T-helper 1 cell (primary cell): ENCODE measurements around the gene NKG7.
A peak's percentile ranks its signal among the peaks of the same experiment; 100 is the strongest.

ENCODE experiments used
- DNase-seq, 5 donors: peaks; one replicate each; pipeline ENCODE4 v3.0.0-alpha.2; 2012 to 2020

NKG7 gene

DNA sequence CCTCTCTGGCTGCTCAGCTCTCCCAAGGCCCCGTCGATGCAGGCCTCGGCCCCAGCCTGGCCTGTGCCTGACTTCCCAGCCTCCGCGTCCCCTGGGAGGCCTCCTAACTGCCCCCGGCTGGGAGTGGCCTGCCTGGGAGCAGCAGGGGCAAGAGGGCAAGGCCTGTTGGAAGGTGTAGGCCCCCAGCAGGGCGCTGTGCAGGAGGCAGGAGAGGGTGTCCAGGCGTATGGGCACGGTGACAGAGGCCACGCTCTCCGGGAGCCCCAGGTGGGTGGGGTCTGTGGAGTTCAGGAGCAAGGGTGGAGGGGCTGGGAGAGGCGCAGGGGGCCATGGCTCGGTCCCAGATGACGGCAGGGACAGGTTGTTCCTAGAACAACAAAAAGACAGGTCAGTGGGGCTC lies 16.7 kb upstream of the NKG7 start:
- DNase-seq, result no peak

- no peak for DNase-seq
Observed at GRCh38 chr19:51387924-51388389, 15.5 kb upstream of the NKG7 start, which contains the start of gene LIM2. Gene LIM2, minus strand, starts transcription at chr19:51387974. Its CDS starts 531 bp downstream, at chr19:51387443.

- DNase-seq, result no peak
Observed at GRCh38 chr19:51386882-51387520, 14.5 kb upstream of the NKG7 start.

- DNase-seq, result no peak
Observed at GRCh38 chr19:51382004-51382403, 9.6 kb upstream of the NKG7 start.

- DNase-seq, result no peak
Observed at GRCh38 chr19:51380379-51380778, 7.9 kb upstream of the NKG7 start.

GRCh38 chr19:51377422-51377821 lies 5.0 kb upstream of the NKG7 start:
- DNase-seq, result no peak

DNA sequence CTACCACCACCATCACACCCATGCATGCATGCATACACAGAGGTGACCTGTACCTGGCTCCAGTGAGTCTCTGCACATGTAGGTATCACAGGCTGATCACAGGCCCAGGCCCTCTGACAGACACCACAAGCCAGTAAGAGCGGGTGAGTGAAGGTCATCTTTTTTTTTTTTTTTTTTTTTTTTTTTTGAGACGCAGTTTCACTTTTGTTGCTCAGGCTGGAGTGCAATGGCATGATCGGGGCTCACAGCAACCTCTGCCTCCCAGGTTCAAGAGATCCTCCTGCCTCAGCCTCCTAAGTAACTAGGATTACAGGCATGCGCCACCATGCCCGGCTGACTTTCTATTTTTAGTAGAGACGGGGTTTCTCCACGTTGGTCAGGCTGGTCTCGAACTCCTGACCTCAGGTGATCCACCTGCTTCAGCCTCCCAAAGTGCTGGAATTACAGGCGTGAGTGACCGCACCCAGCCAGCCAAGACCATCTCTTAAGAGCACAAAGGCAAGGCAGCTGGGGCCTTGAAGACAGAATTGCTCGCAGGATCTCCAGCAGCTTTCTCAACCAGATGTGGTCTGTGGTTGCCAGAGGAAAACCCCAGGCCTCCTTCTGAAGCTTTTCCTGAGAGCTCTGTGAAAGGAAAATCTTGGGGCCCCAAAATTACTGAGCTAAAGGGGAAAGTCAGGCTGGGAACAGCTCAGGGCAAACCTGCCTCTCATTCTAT lies 3.2 kb upstream of the NKG7 start:
- DNase-seq, result peak in 1 of 5 donors; percentile 21

DNA sequence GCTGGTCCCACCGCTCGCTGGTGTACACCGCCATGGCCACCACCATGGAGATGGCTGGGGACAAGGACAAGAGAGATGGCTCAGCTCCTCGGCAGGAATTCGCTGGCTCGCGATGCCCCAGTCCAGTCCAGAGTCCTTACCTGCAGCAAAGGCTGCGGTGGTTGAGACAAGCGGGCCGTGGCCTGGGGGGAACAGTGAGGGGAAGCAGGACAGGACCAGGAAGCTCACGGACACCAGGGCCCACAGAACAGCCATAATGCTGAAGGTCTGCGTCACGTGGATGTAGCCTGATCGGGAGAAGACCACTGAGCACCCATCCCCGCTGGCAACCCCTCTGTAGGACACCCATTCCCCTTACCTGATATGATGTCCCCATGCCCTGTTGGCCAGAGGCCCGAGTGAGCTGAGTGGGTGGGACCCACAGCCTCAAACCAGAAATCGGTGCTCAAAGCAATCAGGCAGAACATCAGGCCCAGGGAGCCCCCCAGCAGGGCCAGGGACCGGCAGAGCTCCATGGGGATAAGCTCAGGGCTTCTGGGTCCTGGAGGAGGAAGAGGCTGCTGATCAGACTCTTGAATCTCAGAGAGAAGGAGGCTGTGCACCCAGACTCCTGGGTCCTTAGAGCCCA lies 319 bp downstream of the NKG7 start:
- no peak for DNase-seq

DNA sequence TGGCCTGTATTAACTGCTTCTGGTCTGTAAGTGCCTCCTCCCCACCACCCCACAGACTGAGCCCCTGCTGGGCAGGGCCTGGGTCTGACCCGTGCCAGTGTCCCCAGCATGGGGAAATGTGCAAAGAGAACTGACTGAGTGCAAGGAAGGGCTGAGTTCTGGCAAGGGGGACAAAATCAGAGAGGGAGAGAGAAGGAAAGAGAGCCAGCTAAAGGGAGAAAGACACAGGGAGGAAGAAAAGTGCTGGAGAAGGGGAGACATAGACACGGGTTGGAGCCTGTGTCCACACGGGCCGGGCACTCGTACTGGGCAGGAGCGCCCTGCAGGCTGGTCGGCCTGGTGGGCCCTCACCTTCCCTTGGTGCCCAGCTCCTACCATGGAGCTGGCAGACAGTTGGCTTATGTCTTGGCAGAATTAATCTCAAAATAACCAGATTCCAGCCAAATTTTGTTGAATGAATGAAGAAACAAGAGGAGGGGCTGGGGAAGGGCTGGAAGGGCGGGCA lies 1.2 kb downstream of the NKG7 start:
- no peak for DNase-seq

DNA sequence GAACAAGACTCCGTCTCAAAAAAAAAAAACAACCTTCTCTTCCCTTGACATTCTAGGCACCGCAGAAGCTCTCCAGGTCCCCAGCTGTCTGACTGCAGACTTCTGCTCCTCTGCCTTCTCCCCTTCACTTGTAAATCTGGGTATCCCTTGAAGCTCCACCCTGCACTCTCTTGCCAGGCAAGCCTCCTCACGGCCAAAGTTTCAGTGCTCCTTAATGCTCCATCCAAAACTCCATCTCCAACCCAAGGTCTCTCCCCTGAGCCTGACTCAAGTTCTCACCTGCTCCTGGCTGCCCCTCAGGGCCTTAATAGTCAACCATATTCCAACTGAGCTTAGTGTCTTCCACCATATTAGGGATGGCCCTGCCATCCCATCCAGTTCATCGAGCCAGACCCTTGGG lies 2.2 kb downstream of the NKG7 start:
- no peak for DNase-seq

DNA sequence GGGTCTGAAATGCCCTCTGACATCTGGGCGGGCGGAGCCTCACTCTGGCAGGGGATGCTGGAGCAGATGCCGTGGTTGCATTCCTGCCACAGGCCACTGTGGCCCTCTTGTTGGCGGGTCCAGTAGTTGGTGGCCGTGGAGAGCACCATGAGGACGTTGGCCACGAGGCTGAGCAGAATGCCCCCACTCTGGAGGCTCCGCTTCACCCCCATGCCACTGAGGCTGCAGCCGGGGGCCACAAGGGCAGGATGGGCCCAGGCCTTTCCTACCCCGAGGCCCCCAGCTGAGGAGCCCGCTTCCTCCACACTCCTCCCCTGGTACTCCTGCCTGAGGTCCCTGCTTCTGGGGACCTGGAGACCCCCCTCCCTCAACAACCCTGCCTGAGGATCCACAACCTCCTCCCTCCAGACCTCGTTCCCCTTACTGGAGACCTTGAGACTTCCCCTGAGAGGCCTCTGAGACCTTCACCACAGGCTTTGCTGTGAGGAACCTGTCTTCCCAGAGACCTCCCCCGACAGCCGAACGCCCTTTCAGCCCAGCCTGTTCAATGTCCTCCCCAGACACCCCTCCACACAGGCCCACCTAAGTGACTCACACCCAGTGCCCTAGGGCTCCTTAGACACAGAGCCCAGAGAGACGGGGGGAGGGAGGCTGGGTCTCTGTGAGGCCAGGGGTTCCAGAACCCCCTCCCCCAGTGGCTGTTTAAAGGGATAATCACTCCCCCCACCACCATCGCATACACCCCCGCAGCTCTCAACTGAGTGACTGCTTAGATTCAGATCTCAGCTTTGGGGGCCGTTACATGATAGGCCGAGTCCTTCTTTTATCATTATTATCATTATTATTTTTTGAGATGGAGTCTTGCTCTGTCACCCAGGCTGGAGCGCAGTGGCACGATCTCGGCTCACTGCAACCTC lies 3.8 kb downstream of the NKG7 start, which contains the start of gene CLDND2:
Gene CLDND2, minus strand, starts transcription at position 638 of the 917 bp plus-strand sequence. Its CDS starts 426 bp downstream, at position 212.
- DNase-seq, result no peak

GRCh38 chr19:51367565-51368365 lies 4.7 kb downstream of the NKG7 start:
- peak; percentile 88 to 98 (median 92) for DNase-seq

- DNase-seq, result no peak
Observed at GRCh38 chr19:51367255-51367564, 5.2 kb downstream of the NKG7 start.

DNA sequence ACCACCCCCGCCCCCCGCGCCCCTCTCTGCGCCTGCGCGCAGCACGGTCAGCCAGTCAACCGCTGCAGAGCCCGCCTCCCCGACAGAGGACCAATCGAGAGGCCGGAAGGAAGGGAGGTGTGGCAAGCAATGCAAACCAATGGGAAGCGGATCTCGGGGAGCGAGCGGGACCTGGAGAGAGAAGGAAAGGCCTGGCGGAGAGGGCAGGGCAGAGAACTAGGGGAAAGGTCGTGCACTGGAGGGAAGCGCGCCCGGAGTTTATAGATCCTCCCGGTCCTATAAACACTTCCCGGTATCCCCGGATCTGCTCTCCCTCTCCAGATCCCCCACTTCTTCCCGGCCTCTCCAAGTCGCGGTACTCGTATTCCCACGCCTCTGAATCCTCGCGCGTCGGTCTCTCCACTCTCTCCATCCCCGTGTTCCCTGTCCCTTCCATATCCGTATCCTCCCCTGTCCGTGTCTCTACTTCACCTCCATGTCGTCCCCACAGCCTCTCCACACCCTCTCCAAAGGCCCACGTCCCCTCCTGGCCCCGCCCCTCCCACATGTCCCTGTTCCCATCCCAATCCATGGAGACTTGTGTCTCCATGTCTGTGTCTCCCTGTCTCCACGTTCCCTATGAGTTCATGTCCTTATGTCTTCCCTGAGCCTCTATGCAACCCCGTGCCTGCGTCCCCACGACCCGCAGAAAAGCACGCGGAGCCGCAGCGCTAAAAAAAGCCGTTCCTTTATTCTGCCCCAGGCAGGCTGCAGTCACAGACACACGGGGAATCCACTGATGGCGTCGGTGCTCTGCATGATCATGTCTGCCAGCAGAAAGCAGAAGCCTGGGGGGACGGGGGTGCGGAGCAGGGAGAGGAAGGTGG lies 5.8 kb downstream of the NKG7 start:
- peak; percentile 85 to 96 (median 88) for DNase-seq

GRCh38 chr19:51365965-51366388 lies 6.5 kb downstream of the NKG7 start, which contains the start of gene ETFB:
Gene ETFB, minus strand, starts transcription at chr19:51366388. Its CDS starts 62 bp downstream, at chr19:51366326.
- no peak for DNase-seq

GRCh38 chr19:51365211-51365964 lies 7.1 kb downstream of the NKG7 start:
- DNase-seq, result peak in 1 of 5 donors; percentile 20

DNA sequence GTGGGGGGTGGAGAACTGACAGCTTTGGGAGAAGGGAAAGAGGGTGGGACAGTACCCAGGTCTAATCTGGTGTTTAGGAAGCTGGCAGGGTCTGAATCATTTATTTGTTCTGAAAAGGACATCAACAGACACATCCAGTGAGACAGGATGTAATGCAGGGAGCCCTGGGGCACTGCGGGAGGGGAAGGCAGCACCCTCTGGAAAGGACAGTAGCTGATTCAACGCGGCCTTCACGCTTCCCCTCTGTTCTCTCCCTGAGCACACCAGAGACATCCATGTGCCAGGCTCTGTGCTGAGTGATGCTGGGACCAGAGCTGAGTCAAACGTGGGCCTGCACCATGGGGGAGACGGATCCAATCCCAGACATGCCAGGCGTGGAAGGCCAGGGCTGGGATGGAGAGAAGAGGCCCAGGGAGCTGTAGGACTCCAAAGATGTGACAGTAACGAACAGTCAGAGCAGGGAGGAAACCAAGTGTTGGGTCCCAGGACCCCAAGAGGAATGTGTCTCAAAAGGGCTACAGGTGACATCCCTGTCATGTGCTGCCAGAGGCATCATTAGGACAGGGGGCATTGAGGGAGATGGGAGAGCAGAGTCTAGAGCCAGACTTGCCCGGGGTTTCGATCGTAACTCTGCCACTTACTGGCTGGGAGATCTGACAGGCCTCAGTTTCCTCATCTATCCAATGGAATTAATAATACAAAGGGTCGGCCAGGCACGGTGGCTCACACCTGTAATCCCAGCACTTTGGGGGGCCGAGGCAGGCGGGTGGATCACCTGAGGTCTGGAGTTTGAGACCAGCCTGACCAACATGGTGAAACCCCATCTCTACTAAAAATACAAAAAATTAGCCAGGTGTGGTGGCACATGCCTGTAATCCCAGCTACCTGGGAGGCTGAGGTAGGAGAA lies 8.0 kb downstream of the NKG7 start:
- no peak for DNase-seq

DNA sequence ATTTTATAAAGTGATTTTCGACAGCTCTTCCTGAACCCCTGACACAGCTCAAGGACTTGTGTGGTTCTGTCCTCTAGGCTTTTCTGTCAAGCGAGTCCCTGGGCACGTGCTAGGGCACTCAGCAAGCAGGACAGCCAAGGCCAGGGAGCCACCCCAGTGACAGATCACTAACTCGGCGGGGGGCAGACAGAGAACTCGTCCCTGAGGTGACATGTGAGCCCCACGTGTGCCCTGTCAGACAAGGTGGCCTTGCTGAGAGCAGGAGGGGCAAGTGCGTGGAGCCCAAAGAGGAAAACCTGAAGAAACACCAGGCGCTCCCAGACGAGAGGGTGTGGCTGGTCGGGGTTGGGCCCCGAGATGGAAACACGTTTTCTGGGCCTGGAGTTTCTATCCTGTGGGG lies 11.2 kb downstream of the NKG7 start:
- no peak for DNase-seq

DNA sequence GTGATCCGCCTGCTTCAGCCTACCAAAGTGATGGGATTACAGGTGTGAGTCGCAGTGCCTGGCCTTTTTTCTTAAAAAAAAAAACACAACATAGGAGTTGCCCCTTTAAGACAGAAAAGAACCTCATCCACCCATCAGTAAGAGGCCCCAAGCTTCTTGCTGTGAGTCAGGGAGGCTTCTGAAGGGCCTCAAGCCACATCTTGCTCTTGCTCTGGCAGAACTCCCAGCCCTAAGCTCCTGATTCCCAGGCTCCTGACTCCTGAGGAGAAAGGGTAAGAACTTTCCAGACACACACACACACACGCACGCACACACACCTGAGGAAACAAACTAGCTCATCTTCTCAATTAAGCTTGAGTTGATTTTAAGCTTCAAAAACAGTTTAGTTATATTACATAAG lies 13.2 kb downstream of the NKG7 start:
- DNase-seq, result no peak
